H9 (cell line): ENCODE measurements around the gene NOP53. TPM values are rescaled to one million over a fixed set of nuclear protein-coding genes. Genes with fewer than 3 reads are reported as not detected.

Source experiments
- DNase-seq: peaks from one replicate; pipeline ENCODE4 v3.0.0-alpha.2; 2017
- H2AFZ ChIP-seq: one replicate; pipeline ENCODE4 v1.6.1; 2013; ENCODE audit warnings: mild to moderate bottlenecking, low read length, control low read depth, moderate library complexity
- H2AK5ac ChIP-seq: 2 replicates; pipeline ENCODE4 v1.6.1; 2013; ENCODE audit warnings: low read length, control low read depth, mixed read lengths; ENCODE audit not compliant: insufficient read length
- H2BK120ac ChIP-seq: one replicate; pipeline ENCODE4 v1.6.1; 2013; ENCODE audit warnings: low read depth, mild to moderate bottlenecking, low read length, control low read depth, inconsistent platforms; ENCODE audit not compliant: poor library complexity, severe bottlenecking
- H2BK12ac ChIP-seq: 2 replicates; pipeline ENCODE4 v1.6.1; 2013; ENCODE audit warnings: low read length, control low read depth, mixed read lengths, low read depth; ENCODE audit not compliant: insufficient read length
- H2BK15ac ChIP-seq: 2 replicates; pipeline ENCODE4 v1.6.1; 2013; ENCODE audit warnings: low read depth, low read length, control low read depth
- H2BK20ac ChIP-seq: one replicate; pipeline ENCODE4 v1.6.1; 2013; ENCODE audit warnings: low read depth, mild to moderate bottlenecking, low read length, control low read depth, inconsistent platforms; ENCODE audit not compliant: poor library complexity, severe bottlenecking
- H2BK5ac ChIP-seq: 2 replicates; pipeline ENCODE4 v1.6.1; 2013; ENCODE audit warnings: low read length, control low read depth, mixed read lengths; ENCODE audit not compliant: insufficient read length
- H3K14ac ChIP-seq: 2 replicates; pipeline ENCODE4 v1.6.1; 2013; ENCODE audit warnings: low read length, control low read depth; ENCODE audit not compliant: insufficient read depth
- H3K18ac ChIP-seq: 2 replicates; pipeline ENCODE4 v1.6.1; 2013; ENCODE audit warnings: low read depth, mild to moderate bottlenecking, mixed read lengths, low read length, control low read depth; ENCODE audit not compliant: insufficient read length
- H3K23ac ChIP-seq: 2 replicates; pipeline ENCODE4 v1.6.1; 2013; ENCODE audit warnings: low read length, control low read depth, mixed read lengths, low read depth; ENCODE audit not compliant: insufficient read length
- H3K23me2 ChIP-seq: 2 replicates; pipeline ENCODE4 v1.6.1; 2013; ENCODE audit warnings: low read depth, mild to moderate bottlenecking, mixed read lengths, low read length, control low read depth; ENCODE audit not compliant: insufficient read length, poor library complexity, severe bottlenecking
- H3K27ac ChIP-seq: 2 replicates; pipeline ENCODE4 v1.5.1; 2013; ENCODE audit warnings: low read length, control low read depth, mixed read lengths, low read depth; ENCODE audit not compliant: insufficient read length
- H3K27me3 ChIP-seq: 2 replicates; pipeline ENCODE4 v1.6.1; 2013; ENCODE audit warnings: low read length, control low read depth, inconsistent platforms; ENCODE audit not compliant: insufficient read depth
- H3K4ac ChIP-seq: 2 replicates; pipeline ENCODE4 v1.6.1; 2013; ENCODE audit warnings: low read depth, mild to moderate bottlenecking, control low read depth, inconsistent platforms, low read length, moderate library complexity
- H3K4me1 ChIP-seq: 2 replicates; pipeline ENCODE4 v1.6.1; 2013; ENCODE audit warnings: low read length, control low read depth, inconsistent platforms; ENCODE audit not compliant: insufficient read depth
- H3K4me2 ChIP-seq: 2 replicates; pipeline ENCODE4 v1.6.1; 2013; ENCODE audit warnings: low read length, control low read depth, mixed read lengths; ENCODE audit not compliant: insufficient read length, insufficient read depth
- H3K56ac ChIP-seq: 2 replicates; pipeline ENCODE4 v1.6.1; 2013; ENCODE audit warnings: low read depth, mild to moderate bottlenecking, mixed read lengths, low read length, control low read depth; ENCODE audit not compliant: insufficient read length
- H3K79me1 ChIP-seq: 2 replicates; pipeline ENCODE4 v1.6.1; 2013; ENCODE audit warnings: low read depth, mild to moderate bottlenecking, moderate library complexity, low read length, control low read depth, inconsistent platforms; ENCODE audit not compliant: insufficient read depth, poor library complexity, severe bottlenecking
- H3K79me2 ChIP-seq: 2 replicates; pipeline ENCODE4 v1.6.1; 2013; ENCODE audit warnings: low read length, control low read depth, inconsistent platforms; ENCODE audit not compliant: insufficient read depth
- H3K9ac ChIP-seq: 2 replicates; pipeline ENCODE4 v1.6.1; 2013; ENCODE audit warnings: low read length, control low read depth, mixed read lengths; ENCODE audit not compliant: insufficient read length; ENCODE audit errors: extremely low read depth
- H3K9me3 ChIP-seq: one replicate; pipeline ENCODE4 v1.6.1; 2013; ENCODE audit warnings: low read depth, low read length, inconsistent platforms; ENCODE audit not compliant: control insufficient read depth
- H3T11ph ChIP-seq: one replicate; pipeline ENCODE4 v1.6.1; 2013; ENCODE audit warnings: mild to moderate bottlenecking, low read length, control low read depth, inconsistent platforms
- H4K20me1 ChIP-seq: one replicate; pipeline ENCODE4 v1.6.1; 2013; ENCODE audit not compliant: control insufficient read depth, insufficient read length, insufficient read depth
- H4K5ac ChIP-seq: 2 replicates; pipeline ENCODE4 v1.6.1; 2013; ENCODE audit warnings: low read depth, mild to moderate bottlenecking, mixed read lengths, low read length, control low read depth; ENCODE audit not compliant: insufficient read length
- H4K8ac ChIP-seq: replicated peaks from 2 replicates; pipeline ENCODE4 v1.6.1; 2013; ENCODE audit warnings: low read length, control low read depth, mixed read lengths, low read depth; ENCODE audit not compliant: insufficient read length
- H4K91ac ChIP-seq: 2 replicates; pipeline ENCODE4 v1.6.1; 2013; ENCODE audit warnings: low read depth, mild to moderate bottlenecking, moderate library complexity, mixed read lengths, low read length, control low read depth; ENCODE audit not compliant: insufficient read length
- H3K27ac Mint-ChIP-seq, 3 experiments: 2 replicates in 2 of 3; 3 replicates in 1 of 3; pipeline ENCODE4 v1.8.0; 2020 to 2021; ENCODE audit warnings: mixed read lengths in 3 of 3, mild to moderate bottlenecking in 1 of 3, moderate library complexity in 1 of 3
- H3K27me3 Mint-ChIP-seq: 2 replicates; pipeline ENCODE4 v1.8.0; 2021; ENCODE audit warnings: low read depth, mild to moderate bottlenecking, moderate library complexity, mixed read lengths
- H3K36me3 Mint-ChIP-seq, 3 experiments: 2 replicates in 2 of 3; 3 replicates in 1 of 3; pipeline ENCODE4 v1.8.0; 2020 to 2021; ENCODE audit warnings: low read depth in 3 of 3, mixed read lengths in 3 of 3; ENCODE audit not compliant: insufficient read depth in 1 of 3
- H3K4me1 Mint-ChIP-seq, 2 experiments: 2 replicates each; pipeline ENCODE4 v1.8.0; 2020; ENCODE audit warnings: mixed read lengths in 2 of 2
- H3K4me3 Mint-ChIP-seq, 2 experiments: 2 replicates in 1 of 2; 3 replicates in 1 of 2; pipeline ENCODE4 v1.8.0; 2020 to 2021; ENCODE audit warnings: mild to moderate bottlenecking in 2 of 2, mixed read lengths in 2 of 2, moderate library complexity in 1 of 2
- H3K9me3 Mint-ChIP-seq, 2 experiments: 2 replicates in 1 of 2; 3 replicates in 1 of 2; pipeline ENCODE4 v1.8.0; 2020; ENCODE audit warnings: mild to moderate bottlenecking in 2 of 2, mixed read lengths in 2 of 2, moderate library complexity in 1 of 2
- WGBS: extraction: QIAGEN DNeasy Blood & Tissue Kit; methylation state at CpG from one replicate; pipeline ENCODE4 v1.1.7; 2013; ENCODE audit warnings: missing lambda C conversion rate, low lambda C conversion rate, mixed read lengths; ENCODE audit not compliant: insufficient read length; ENCODE audit errors: extremely low coverage; 5-methylcytosine and 5-hydroxymethylcytosine counted together
- total RNA-seq: library from RNA; stranded (reverse); gene quantifications from 2 replicates; pipeline ENCODE4 v1.2.1, GENCODE V29; 2021
- TF ChIP-seq, protein P1 (sequence below): fragments of 200-600 bp; sonication (generic); conservative IDR thresholded peaks from 3 replicates; pipeline ENCODE4 v1.8.0; 2021; ENCODE audit warnings: antibody characterized with exemption, mild to moderate bottlenecking

The NOP53 gene
- total RNA-seq, 1 experiment from 2014 or later, result 325 TPM

GRCh38 chr19:47766359-47766620 lies 20.9 kb downstream of the NOP53 start:
- no peak overlapping the region for H3K27ac ChIP-seq
- H3K27me3 Mint-ChIP-seq, result peaks cover 2% of the 10 kb centered on the region; the same call in 1 of the 2 replicates
- H3T11ph ChIP-seq, result no peak overlapping the region
- H3K27ac Mint-ChIP-seq, result no peak overlapping the region
- no peak overlapping the region for H3K56ac ChIP-seq
- H2BK15ac ChIP-seq, result no peak overlapping the region
- no peak overlapping the region for H2BK20ac ChIP-seq
- no peaks in the 10 kb centered on the region for H3K9me3 ChIP-seq
- H4K5ac ChIP-seq, result no peak overlapping the region
- H3K4me1 ChIP-seq, result no peaks in the 10 kb centered on the region
- no peak overlapping the region for H2BK120ac ChIP-seq
- no peak overlapping the region for H3K4me3 Mint-ChIP-seq
- TF ChIP-seq, protein P1, sequence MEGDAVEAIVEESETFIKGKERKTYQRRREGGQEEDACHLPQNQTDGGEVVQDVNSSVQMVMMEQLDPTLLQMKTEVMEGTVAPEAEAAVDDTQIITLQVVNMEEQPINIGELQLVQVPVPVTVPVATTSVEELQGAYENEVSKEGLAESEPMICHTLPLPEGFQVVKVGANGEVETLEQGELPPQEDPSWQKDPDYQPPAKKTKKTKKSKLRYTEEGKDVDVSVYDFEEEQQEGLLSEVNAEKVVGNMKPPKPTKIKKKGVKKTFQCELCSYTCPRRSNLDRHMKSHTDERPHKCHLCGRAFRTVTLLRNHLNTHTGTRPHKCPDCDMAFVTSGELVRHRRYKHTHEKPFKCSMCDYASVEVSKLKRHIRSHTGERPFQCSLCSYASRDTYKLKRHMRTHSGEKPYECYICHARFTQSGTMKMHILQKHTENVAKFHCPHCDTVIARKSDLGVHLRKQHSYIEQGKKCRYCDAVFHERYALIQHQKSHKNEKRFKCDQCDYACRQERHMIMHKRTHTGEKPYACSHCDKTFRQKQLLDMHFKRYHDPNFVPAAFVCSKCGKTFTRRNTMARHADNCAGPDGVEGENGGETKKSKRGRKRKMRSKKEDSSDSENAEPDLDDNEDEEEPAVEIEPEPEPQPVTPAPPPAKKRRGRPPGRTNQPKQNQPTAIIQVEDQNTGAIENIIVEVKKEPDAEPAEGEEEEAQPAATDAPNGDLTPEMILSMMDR, result no peak
- no peak overlapping the region for H3K4me2 ChIP-seq
- no peak overlapping the region for H2AK5ac ChIP-seq
- DNase-seq, result no peak
- no peak overlapping the region for H2BK12ac ChIP-seq
- no peak overlapping the region for H3K18ac ChIP-seq
- H4K8ac ChIP-seq, result no peak overlapping the region
- no peak overlapping the region for H3K9ac ChIP-seq
- H4K20me1 ChIP-seq, result no peaks in the 10 kb centered on the region
- no peaks in the 10 kb centered on the region for H3K79me2 ChIP-seq
- H3K23me2 ChIP-seq, result peaks cover 2% of the 10 kb centered on the region
- H3K79me1 ChIP-seq, result no peaks in the 10 kb centered on the region
- no peak overlapping the region for H3K4ac ChIP-seq
- peaks cover 0 to 3% (median 0%) of the 10 kb centered on the region in 3 experiments; a peak in 3 of 7 replicates for H3K36me3 Mint-ChIP-seq
- no peak overlapping the region for H3K14ac ChIP-seq
- H3K23ac ChIP-seq, result no peak overlapping the region
- H3K9me3 Mint-ChIP-seq, result peaks cover 0 to 3% of the 10 kb centered on the region in 2 experiments; a peak in 3 of 5 replicates
- H3K27me3 ChIP-seq, result no peaks in the 10 kb centered on the region
- no peak overlapping the region for H2BK5ac ChIP-seq
- H4K91ac ChIP-seq, result no peak overlapping the region
- no peak overlapping the region for H2AFZ ChIP-seq
- no CpG with 5 or more reads among the region's 7 CpGs for WGBS
- peaks cover 14 to 21% of the 10 kb centered on the region in 2 experiments for H3K4me1 Mint-ChIP-seq
